NK-92 treated with Interleukin-12 subunit alpha and Interleukin-12 subunit beta, amount 100 ng/mL, for 24 hours (cell line): ENCODE results near the gene ERAP2.

Experiments used
- DNase-seq: peaks from one replicate; lab custom pipeline; 2025; lab: John Stamatoyannopoulos, UW

Gene ERAP2

GRCh38 chr5:96966801-96967200 is 90.5 kb downstream of the ERAP2 start:
- no peak for DNase-seq

GRCh38 chr5:96967400-96967799 is 91.1 kb downstream of the ERAP2 start:
- no peak for DNase-seq

- no peak for DNase-seq
Observed at GRCh38 chr5:96968074-96968473, 91.8 kb downstream of the ERAP2 start.

- DNase-seq, result no peak
Observed at GRCh38 chr5:96968614-96969013, 92.3 kb downstream of the ERAP2 start.
